ENCODE data around the gene KLF17.
"Not testable (repeated sequence)": the region's sequence is repeated elsewhere in the genome, so short reads cannot be mapped to it uniquely, and the experiment has no call there.

KLF17 gene

DNA sequence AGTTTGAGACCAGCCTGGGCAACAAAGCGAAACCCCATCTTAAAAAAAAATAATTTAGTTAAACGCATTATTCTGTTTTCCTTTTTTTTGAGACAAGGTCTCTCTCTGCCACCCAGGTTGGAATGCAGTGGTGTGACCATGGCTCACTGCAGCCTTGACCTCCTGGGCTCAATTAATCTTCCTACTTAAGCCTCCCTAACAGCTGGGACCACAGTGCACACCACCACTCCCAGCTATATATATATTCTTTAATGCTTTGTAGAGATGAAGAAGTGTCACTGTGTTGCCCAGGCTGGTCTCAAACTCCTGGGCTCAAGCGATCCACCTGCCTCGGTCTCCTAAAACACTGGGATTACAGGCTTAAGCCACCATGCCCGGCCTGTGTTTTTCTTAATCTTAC lies 7.7 kb upstream of the KLF17 start:
- no peak for DNase-seq (ENCODE audit: low spot score)

DNA sequence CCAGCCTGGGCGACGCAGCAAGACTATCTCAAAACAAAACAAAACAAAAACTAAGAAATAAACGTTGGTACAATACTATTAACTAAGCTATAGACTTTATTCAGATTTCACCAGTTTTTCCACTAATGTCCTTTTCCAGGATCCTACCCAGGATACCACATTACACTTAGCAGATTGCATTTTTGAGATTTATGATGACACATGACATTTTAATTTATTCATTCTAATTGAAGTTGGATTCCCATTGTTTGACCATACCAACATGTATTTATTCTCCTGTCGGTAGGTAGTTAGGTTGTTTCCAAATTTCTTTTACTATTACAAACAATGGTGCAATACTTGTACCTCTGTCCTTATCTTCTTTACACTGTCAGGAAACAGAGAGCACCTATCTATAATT lies 6.8 kb upstream of the KLF17 start:
- no peak for DNase-seq (ENCODE audit: low spot score)

DNA sequence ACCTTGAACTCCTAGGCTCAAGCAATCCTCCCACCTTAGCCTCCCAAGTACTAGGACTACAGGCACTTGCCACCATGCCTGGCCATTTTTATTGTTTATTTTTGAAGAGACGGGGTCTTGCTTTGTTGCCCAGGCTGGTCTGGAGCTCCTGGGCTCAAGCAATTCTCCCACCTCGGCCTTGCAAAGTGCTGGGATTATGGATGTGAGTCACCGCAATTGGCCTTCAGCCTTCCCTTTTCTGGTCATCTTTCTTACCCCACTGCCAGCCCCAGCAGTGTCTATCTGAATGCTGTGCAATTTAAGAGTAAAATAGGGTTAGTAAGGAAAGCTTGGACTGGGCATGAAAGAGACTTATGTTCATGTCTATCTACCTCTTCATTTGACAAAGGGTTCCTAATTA lies 6.1 kb upstream of the KLF17 start:
- DNase-seq (ENCODE audit: low spot score), result no peak

DNA sequence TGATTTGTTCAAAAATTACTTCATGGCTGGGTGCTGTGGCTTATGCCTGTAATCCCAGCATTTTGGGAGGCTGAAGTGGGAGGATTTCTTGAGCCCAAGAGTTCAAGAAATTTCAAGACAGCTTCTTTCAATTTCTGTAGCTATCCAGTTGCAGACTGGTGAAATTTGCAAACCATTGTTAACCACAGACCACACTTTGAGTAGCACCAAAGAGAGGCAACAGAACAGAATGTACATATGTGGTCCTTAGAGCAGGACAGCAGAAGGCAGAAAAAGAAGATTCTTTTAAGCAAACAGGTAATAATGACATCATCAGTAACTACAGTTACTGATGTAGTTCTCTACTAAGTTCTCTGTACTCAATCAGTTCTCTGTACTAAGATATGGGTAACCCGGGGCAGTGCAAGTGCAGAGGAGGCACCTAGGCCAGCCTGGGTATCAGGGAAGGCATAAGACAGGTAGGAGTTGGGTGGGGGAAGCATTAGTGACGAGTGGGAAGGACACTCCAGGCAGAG lies 5.5 kb upstream of the KLF17 start:
- no peak for DNase-seq (ENCODE audit: low spot score)

DNA sequence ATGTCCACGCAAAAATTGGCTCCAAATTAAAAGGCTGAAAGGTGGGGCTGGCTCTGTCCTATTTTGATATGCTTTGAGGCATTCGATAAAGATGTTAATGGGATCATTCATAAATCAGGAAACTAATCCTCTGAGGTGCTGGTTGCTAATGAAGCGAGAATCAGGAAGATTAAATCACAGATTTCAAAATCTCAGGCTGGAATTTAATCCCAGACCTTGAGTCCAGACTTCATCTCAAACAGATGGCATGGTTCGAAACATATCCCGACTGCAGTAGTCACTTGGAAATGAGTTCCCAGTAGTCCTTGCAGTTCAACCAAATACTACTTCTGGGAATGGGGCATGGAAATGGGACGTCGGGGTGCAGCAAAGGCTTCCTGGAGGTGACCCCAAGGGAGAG lies 4.5 kb upstream of the KLF17 start:
- DNase-seq (ENCODE audit: low spot score), result no peak

DNA sequence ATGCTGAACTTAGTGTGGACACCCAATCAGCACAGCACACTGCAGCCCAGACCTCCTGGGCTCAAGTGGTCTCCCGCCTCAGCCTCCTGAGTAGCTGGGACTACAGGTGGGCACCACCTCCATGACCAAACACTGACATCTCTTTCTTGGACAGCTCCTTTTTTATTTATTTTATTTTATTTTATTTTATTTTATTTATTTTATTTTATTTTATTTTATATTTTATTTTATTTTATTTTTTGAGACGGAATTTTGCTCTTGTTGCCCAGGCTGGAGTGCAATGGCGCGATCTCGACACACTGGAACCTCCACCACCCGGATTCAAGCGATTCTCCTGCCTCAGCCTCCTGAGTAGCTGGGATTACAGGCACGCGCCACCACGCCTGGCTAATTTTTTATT lies 1.3 kb upstream of the KLF17 start:
- DNase-seq (ENCODE audit: low spot score), result not testable (repeated sequence)

DNA sequence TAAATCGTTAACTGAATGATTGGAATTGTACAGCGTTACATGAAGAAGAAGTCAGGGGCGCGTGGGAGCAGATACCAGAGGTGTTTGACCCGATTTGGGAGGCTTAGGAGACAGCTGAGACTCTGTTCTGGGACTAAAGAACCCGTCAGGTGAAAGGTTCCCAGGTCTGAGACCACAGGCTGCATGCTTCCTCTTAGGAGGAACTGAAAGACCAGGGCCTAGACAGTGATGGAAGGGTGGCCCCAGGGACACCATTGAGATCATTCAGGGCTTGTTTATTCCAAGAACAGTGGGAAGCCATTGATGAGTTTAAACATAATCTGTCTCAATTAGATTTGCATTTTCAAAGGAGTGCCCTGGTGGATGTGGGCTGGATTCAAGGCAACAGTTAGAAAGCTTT lies 904 bp downstream of the KLF17 start:
- DNase-seq (ENCODE audit: low spot score), result no peak

DNA sequence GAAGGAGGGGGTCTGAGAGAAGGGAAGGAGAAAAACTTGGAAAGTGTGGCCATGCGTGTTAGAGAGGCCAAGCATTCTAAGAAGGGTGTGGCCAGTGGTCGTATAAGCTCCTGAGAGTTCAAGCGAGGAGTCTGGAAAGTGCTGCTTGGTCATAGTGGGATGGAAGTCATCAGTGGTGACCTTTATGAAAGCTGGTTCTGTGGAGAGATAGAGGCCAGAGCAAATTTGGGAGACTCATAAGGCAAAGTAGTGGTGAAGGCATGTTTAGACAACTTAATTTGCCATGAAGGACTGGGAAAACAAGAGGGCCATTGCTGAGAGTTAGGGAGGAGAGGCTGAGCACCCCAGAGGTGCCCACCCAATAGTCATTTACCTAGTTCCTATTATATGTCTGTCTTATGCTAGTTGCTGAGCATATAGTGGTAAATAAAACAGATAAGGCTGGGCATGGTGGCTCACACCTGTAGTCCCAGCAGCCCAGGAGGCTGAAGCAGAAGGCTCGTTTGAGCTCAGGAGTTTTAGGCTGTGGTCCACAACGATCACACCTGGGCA lies 1.9 kb downstream of the KLF17 start:
- DNase-seq (ENCODE audit: low spot score), result no peak

DNA sequence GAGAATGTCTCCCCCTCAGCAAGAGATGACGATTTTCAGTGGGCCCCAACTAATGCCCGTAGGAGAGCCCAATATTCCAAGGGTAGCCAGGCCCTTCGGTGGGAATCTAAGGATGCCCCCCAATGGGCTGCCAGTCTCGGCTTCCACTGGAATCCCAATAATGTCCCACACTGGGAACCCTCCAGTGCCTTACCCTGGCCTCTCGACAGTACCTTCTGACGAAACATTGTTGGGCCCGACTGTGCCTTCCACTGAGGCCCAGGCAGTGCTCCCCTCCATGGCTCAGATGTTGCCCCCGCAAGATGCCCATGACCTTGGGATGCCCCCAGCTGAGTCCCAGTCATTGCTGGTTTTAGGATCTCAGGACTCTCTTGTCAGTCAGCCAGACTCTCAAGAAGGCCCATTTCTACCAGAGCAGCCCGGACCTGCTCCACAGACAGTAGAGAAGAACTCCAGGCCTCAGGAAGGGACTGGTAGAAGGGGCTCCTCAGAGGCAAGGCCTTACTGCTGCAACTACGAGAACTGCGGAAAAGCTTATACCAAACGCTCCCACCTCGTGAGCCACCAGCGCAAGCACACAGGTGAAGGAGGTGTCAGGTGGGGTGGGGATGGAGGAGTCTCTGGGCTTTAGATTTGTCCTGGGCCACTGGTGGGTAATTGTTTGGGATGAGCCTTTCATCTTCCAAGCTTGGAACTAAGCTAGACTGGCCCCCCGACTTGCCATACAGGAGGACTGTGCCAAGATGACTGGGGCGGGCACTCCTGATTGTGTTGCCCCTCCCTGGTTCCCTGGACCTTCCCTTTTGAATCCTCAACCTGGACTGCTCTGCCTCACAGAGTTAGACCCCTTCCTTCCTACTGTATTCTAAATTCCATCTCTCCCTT lies 11.2 kb downstream of the KLF17 start:
- DNase-seq (ENCODE audit: low spot score), result no peak

DNA sequence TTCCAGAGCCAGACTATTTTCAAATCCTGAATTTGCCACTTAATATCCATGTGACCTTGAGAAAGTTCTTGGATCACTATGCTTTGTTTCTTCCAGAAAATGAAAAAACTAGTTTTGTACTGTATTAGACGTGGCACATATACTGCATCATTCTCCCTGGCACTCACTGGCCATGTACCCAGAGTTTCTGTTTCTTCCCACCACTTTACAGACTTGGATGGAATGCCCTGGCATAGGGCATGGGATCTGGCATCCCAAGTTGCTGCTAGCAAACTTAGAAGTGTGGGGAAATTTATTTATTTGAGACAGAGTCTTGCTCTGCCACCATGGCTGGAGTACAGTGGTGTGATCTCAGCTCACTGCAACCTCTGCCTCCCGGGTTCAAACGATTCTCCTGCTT lies 12.8 kb downstream of the KLF17 start:
- no peak for DNase-seq (ENCODE audit: low spot score)

DNA sequence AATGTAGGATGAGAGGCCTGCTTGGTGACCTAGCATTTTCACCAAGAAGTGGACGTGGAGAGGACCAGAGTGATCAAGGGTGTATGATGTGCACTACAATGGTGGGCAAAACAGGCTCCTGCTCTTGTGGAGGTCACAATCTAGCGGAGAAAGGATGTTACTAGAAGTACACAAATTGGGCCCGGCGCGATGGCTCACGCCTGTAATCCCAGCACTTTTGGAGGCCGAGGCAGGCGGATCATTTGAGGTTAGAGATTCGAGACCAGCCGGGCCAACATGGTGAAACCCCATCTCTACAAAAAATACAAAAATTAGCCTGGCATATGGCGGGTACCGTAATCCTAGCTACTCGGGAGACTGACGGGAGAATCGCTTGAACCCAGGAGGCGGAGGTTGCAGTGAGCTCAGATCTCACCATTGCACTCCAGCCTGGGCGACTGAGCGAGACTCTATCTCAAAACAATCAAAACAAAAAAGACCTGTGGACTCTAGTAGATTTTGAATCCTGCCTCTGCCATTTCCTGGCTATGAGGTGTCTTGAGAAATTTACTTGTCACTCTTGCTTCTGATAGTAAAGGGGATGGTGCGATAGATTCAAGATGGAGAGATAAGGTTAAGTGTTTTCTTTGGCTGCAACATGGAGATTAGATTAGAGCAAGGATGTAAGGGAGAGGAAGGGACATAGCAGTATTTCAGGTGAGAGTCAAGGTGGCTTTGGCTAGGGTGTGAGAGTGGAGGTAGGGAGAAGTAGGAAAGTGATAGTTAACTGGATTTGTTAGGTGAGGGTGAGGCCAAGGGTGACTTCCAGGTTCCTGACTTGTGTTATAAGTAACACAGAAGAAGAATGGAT lies 15.7 kb downstream of the KLF17 start:
- no peak for DNase-seq (ENCODE audit: low spot score)

DNA sequence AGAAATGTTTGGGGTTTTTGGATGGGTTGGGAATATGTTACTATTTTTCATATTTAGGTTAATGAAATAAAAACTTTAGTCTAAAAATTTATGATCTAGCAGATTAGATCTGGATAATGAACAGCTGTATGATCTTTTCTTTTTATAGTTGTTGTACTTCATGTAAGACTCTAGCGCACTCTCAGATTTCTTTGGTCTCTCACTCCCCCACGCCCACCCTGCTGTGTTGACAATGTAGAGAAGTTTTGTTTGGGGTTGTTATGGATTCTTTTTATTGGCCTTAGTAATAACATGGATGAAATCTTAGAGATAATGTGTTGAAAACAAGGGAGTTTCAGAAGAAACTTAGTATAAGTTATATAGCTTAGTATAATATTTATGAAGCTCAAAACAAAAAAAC lies 17.3 kb downstream of the KLF17 start:
- DNase-seq (ENCODE audit: low spot score), result no peak

DNA sequence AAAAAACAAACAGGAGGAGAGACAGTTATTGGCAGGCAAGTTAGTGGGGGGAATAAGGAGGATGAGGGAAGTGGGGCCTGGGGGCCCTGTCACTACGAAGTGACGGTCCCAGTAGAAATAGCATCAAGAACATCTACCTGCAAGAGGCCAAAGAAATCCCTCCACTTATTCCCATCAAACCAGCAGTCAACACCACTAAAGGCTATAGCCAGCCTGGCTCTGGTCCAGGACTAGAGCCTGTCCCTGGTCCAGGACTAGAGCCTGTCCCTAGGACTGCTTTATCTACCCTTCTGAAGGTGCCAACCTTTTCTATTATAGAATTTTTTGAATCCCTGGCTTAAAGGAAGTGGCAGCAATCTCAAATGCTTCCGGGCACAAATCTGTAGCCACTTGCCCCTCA lies 19.6 kb downstream of the KLF17 start:
- no peak for DNase-seq (ENCODE audit: low spot score)

DNA sequence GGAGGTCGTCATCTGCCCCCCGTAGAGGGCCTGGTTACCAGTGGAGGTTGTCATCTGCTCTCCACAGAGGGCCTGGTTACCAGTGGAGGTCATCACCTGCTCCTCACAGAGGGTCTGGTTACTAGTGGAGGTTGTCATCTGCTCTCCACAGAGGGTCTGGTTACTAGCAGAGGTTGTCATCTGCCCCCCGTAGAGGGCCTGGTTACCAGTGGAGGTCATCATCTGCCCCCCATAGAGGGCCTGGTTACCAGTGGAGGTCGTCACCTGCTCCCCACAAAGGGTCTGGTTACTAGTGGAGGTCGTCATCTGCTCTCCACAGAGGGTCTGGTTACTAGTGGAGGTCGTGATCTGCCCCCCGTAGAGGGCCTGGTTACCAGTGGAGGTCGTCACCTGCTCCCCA lies 20.9 kb downstream of the KLF17 start:
- DNase-seq (ENCODE audit: low spot score), result not testable (repeated sequence)

DNA sequence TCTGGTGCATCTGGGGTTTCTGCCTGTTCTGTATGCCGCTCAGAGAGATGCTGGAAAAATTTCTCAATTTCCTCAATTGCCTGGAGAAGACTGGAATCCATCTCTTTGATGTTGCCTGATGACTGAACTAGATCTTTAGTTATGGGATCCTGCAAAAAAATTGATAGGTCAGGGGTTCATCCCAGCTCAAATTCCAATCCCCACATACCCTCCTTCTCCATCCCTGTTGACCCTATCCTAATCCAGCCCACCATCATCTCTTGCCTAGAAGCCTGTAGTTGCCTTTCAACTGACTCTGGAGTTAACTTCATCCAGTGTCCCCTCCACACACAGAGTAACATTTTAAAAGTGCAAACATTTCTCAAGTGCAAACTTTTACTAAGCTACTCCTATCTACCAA lies 22.9 kb downstream of the KLF17 start, which contains the start of gene KLF18:
Gene KLF18, minus strand, starts transcription at position 101 of the 400 bp plus-strand sequence. Its CDS starts 0 bp downstream, at position 101.
- no peak for DNase-seq (ENCODE audit: low spot score)

DNA sequence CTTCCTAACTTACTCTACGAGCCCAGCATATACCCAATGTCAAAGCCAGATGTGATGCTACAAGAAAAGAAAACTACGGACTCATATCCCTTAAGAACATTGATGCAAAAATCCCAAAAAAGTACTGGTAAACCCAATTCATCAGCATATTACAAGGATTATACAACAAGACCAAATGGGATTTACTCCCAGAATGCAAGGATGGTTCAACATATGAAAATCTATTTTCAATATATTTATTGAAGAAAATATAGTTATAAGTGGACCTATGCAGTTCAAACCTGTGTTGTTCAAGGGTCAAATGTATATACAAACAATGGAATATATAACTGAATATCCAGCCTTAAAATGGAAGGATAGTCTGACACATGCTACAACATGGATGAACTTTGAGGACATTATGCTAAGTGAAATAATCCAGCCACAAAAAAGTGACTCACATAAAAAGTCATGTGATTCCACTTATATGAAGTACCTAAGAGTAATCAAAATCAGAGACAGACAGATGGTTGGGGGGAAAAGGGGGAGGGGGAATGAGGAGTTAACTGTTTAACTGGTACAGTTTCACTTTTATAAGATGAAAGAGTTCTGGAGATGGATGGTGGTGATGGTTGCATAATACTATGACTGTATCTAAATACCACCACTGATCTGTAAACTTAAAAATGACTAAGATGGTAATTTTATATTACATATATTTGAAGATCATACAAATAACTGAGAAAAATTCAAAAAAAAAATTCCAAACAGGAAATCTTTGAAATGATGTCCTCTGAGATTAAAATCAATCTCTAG lies 26.5 kb downstream of the KLF17 start:
- no peak for DNase-seq (ENCODE audit: low spot score)

DNA sequence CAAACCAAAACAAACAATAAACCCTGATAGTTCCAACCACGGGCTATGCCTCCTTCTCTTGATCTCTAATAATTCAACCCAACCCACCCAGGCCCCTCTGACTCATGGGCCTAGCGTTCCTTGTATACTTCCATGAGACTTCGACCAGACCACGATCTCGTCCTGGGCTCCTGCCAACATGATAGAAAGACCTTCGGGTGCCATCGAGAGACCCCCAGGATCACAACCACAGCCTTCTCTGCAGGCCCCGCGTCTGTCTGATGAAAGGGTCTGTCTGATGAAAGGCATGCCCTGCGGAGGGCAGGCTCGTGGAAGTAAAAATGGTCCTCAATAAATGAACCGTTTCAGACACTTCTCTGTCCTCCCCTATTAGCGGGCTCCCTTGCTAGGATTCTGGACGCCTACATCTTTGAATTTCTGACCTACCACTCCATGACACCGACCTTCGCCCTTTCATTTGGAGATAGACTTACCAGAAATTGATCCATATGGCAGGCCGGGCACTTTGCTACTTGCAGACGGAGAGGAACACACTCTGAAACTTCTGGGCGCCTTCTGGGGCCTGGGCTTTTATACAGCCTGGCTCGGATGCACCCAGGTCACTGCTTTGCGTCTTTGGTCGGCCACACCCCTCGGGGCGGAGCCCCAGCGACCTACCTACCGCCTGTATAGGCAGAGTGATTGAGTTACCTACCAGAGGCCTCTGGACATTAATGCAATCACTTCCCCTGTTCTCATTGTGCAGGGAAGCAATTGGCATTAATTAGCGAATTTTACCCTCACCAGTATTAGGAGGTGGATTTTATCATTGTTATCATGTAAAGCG lies 28.1 kb downstream of the KLF17 start:
- no peak for DNase-seq (ENCODE audit: low spot score)

DNA sequence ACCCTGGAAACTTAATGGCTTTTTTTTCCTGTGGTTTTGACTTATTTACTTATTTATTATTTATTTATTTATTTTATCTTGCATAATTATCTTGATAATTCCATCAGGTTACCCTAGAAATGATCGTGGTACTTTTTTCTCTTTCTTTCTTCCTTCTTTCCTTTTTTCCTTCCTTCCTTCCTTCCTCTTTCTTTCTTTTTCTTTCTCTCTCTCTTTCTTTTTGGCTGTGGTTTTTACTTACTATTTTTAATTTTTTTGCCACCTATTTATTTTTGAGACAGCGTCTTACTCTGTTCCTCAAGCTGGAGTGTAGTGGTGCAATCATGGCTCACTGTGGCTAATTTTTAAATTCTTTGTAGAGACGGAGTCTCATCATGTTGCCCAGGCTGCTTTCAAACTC lies 29.0 kb downstream of the KLF17 start:
- DNase-seq (ENCODE audit: low spot score), result no peak

DNA sequence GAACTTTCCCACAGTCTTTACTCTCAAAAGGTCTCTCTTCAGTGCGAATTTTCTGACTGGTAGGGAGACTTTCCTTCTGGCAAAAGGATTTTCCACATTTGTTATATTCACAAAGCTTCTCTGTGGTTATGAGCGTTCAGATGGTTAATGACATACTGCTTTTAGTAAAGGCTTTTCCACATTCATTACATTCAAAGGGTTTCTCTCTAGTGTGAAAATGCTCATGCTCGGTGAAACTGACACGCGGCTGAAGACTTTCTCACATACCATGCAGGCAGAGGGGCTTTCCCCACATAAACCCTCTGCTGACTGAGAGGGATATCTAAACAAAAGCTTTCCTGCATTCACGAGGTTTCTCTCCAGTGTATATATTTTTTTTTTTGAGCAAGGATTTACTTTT lies 32.7 kb downstream of the KLF17 start:
- no peak for DNase-seq (ENCODE audit: low spot score)

DNA sequence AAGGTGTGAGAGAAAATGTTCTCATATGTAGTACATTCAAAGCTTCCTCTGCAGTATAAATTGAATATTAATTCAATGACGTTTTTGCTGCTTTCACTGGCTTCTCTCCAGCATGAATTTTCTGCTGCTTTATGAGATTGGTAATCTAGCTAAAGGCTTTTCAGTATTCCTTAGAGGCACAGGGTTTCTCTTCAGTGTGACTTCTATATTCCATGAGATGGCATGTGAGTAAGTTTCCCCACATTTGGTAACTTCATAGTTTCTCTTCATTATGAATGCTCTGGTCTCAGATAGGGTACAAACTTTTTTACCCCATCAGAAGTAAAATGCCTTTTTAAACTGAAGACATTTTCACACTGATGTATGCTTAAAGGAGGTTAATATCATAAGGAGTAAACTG lies 33.2 kb downstream of the KLF17 start:
- no peak for DNase-seq (ENCODE audit: low spot score)

DNA sequence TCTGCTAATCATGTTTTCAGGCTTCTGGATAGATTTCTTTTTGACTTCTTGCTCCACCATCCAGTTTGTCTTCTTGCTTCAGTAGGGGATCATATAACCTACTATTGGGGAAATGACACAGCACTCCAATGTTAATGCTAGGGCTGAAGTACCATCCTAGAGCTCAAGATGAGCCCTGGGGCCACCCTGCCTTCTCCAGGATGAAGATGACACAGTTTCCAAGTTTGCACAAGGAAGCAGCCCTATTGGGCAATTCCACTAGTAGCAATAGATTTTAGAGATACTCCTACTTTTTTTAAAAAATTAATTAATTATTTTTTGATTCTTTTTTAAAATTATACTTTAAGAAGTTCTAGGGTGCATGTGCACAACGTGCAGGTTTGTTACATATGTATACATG lies 34.1 kb downstream of the KLF17 start:
- no peak for DNase-seq (ENCODE audit: low spot score)

Measured in AG08396 (cell line).